GM23248 (cell line): ENCODE results near the gene ZFAND4. TPM values are rescaled to one million over a fixed set of nuclear protein-coding genes. Genes with fewer than 3 reads are reported as not detected.

Source experiments
- DNase-seq: peaks from one replicate; pipeline ENCODE4 v3.0.0-alpha.2; 2015
- H2AFZ ChIP-seq: fragments of 200-600 bp; sonication (generic); 2 replicates; pipeline ENCODE4 v1.6.1; 2016; ENCODE audit warnings: antibody characterized with exemption
- H3F3A ChIP-seq: fragments of 200-600 bp; sonication (generic); 2 replicates; pipeline ENCODE4 v1.6.1; 2016; ENCODE audit warnings: mild to moderate bottlenecking, antibody characterized with exemption, mixed run types; ENCODE audit not compliant: insufficient read depth
- H3K27ac ChIP-seq: fragments of 200-600 bp; sonication (generic); 2 replicates; pipeline ENCODE4 v1.5.1; 2016; ENCODE audit warnings: mild to moderate bottlenecking
- H3K27me3 ChIP-seq: fragments of 200-600 bp; sonication (generic); replicated peaks from 2 replicates; pipeline ENCODE4 v1.6.1; 2016; ENCODE audit warnings: mild to moderate bottlenecking; ENCODE audit not compliant: insufficient read depth
- H3K36me3 ChIP-seq: fragments of 200-600 bp; sonication (generic); 2 replicates; pipeline ENCODE4 v1.6.1; 2016; ENCODE audit warnings: low read depth, mild to moderate bottlenecking
- H3K4me1 ChIP-seq: fragments of 200-600 bp; sonication (generic); 2 replicates; pipeline ENCODE4 v1.6.1; 2016; ENCODE audit warnings: mild to moderate bottlenecking; ENCODE audit not compliant: insufficient read depth
- H3K4me2 ChIP-seq: fragments of 200-600 bp; sonication (generic); one replicate; pipeline ENCODE4 v1.6.1; 2016; ENCODE audit warnings: mild to moderate bottlenecking; ENCODE audit not compliant: unreplicated experiment
- H3K4me3 ChIP-seq: fragments of 200-600 bp; sonication (generic); 2 replicates; pipeline ENCODE4 v1.5.1; 2016; ENCODE audit warnings: mild to moderate bottlenecking
- H3K79me2 ChIP-seq: fragments of 200-600 bp; sonication (generic); 2 replicates; pipeline ENCODE4 v1.6.1; 2016; ENCODE audit warnings: mild to moderate bottlenecking; ENCODE audit not compliant: insufficient read depth
- H3K9ac ChIP-seq: fragments of 200-600 bp; sonication (generic); 2 replicates; pipeline ENCODE4 v1.6.1; 2016; ENCODE audit warnings: mild to moderate bottlenecking
- H3K9me2 ChIP-seq: fragments of 200-600 bp; sonication (generic); 2 replicates; pipeline ENCODE4 v1.6.1; 2016; ENCODE audit warnings: mixed run types, mild to moderate bottlenecking, moderate library complexity; ENCODE audit not compliant: insufficient read depth
- H3K9me3 ChIP-seq: fragments of 200-600 bp; sonication (generic); one replicate; pipeline ENCODE4 v1.6.1; 2017; ENCODE audit warnings: low read depth
- H4K20me1 ChIP-seq: fragments of 200-600 bp; sonication (generic); 2 replicates; pipeline ENCODE4 v1.6.0; 2016; ENCODE audit not compliant: insufficient read depth
- EZH2 ChIP-seq: fragments of 200-600 bp; sonication (generic); IDR thresholded peaks from 2 replicates; pipeline ENCODE4 v1.6.1; 2018; ENCODE audit warnings: antibody characterized with exemption, mild to moderate bottlenecking; ENCODE audit not compliant: insufficient read depth, poor library complexity, severe bottlenecking
- EZH2phosphoT487 ChIP-seq: fragments of 200-600 bp; sonication (generic); IDR thresholded peaks from 2 replicates; pipeline ENCODE4 v1.6.1; 2018; ENCODE audit warnings: antibody characterized with exemption, moderate library complexity, mild to moderate bottlenecking, low read depth; ENCODE audit not compliant: insufficient read depth
- WGBS, 2 experiments: methylation state at CpG; one replicate each; pipeline ENCODE4 v1.1.6; 2015 to 2017; ENCODE audit warnings: low lambda C conversion rate in 2 of 2, low coverage in 1 of 2; ENCODE audit errors: missing lambda C conversion rate in 2 of 2; 5-methylcytosine and 5-hydroxymethylcytosine counted together
- in situ Hi-C: fragments of 300-500 bp; cut with MboI; formaldehyde crosslinking; loops from 2 replicates; pipeline ENCODE4 v1.15.0; 2020
- polyA plus RNA-seq: library from polyadenylated mRNA; unstranded; fragments of >200 nt; fragmentation: Nextera tagmentation; extraction: Ambion mirVana; gene quantifications from 2 replicates; pipeline ENCODE4 v1.2.1, GENCODE V29; 2016
- total RNA-seq: library from RNA; depleted of rRNA; stranded (reverse); fragments of >200 nt; shearing (Covaris generic); gene quantifications from 2 replicates; pipeline ENCODE4 v1.2.3, GENCODE V29; 2014

Gene ZFAND4
- total and polyA plus RNA-seq, 2 experiments from 2014 or later: 2.7 to 8.1 TPM

DNA sequence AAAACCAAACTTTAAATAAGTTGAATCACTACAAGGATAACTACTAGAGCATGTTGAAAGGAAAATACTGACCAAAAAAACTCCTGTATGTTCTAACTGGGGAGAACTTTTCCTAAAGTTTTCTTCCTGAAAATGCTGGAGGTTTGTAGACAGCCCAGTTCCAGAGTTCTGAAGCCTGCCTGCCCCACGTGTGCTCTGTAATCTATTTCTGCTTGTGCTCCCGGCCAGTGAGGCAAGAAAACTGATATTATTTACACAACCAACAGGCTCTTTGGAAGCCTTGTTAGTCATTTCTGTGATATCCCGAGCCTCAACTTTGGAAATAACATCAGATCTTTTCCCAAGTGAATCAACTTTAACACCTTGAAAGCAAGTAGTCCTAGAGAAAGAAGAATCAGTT is 46.7 kb downstream of the ZFAND4 start:
- Histone ChIP-seq H3K27me3 (no peaks in the 10 kb centered on the region), H3K36me3 (no peaks in the 10 kb centered on the region), H3K9me3 (no peaks in the 10 kb centered on the region), H3K4me2 (no peak overlapping the region), H3K4me1 (no peaks in the 10 kb centered on the region), H3K79me2 (no peaks in the 10 kb centered on the region), H2AFZ (no peak overlapping the region), H3K27ac (no peak overlapping the region), H4K20me1 (no peaks in the 10 kb centered on the region), H3K9me2 (no peaks in the 10 kb centered on the region), H3K9ac (no peak overlapping the region), H3K4me3 (no peak overlapping the region), H3F3A (no peaks in the 10 kb centered on the region)
- WGBS, 2 experiments: 92 to 95% methylated on average over 3 of the region's 3 CpGs
- TF ChIP-seq EZH2phosphoT487: no peak
- no peak for TF ChIP-seq EZH2
- in situ Hi-C loops: no loop called here
- no peak for DNase-seq

DNA sequence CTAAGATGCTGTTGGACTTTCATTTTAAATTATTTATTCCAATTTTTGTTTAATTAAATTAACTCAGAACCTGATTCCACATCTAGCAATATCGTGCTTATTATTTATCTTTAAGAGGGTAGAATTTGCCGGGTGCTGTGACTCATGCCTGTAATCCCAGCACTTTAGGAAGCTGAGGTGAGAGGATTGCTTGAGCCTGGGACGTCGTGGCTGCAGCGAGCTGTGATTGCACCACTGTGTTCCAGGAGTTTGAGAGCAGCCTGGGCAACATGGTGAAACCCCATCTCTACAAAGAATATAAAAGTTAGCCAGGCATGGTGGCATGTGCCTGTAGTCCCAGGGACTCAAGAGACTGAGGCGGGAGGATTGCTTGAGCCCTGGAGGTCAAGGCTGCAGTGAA is 47.8 kb downstream of the ZFAND4 start:
- no peaks in the 10 kb centered on the region for H4K20me1 ChIP-seq
- no peaks in the 10 kb centered on the region for H3K9me3 ChIP-seq
- no peaks in the 10 kb centered on the region for H3K9me2 ChIP-seq
- DNase-seq: no peak
- TF ChIP-seq EZH2phosphoT487 (no peak), EZH2 (no peak)
- 96% methylated on average over 5 to 6 of the region's 6 CpGs for WGBS, 2 experiments
- H3K9ac ChIP-seq: no peak overlapping the region
- no peak overlapping the region for H2AFZ ChIP-seq
- H3K27me3 ChIP-seq: no peaks in the 10 kb centered on the region
- H3K4me1 ChIP-seq: no peaks in the 10 kb centered on the region
- no peaks in the 10 kb centered on the region for H3F3A ChIP-seq
- H3K4me2 ChIP-seq: no peak overlapping the region
- no peak overlapping the region for H3K4me3 ChIP-seq
- in situ Hi-C loops: no loop called here
- no peaks in the 10 kb centered on the region for H3K36me3 ChIP-seq
- no peaks in the 10 kb centered on the region for H3K79me2 ChIP-seq
- no peak overlapping the region for H3K27ac ChIP-seq

GRCh38 chr10:45614869-45615268 is 57.7 kb downstream of the ZFAND4 start:
- Histone ChIP-seq H3K4me1 (no peaks in the 10 kb centered on the region), H3K9me2 (no peaks in the 10 kb centered on the region), H3K4me3 (no peak overlapping the region), H3K27me3 (no peaks in the 10 kb centered on the region), H3K27ac (no peak overlapping the region), H3K9ac (no peak overlapping the region), H3K79me2 (no peaks in the 10 kb centered on the region), H4K20me1 (no peaks in the 10 kb centered on the region), H3F3A (no peaks in the 10 kb centered on the region), H3K9me3 (no peaks in the 10 kb centered on the region), H2AFZ (no peak overlapping the region), H3K4me2 (no peak overlapping the region), H3K36me3 (no peaks in the 10 kb centered on the region)
- 88 to 90% methylated on average over 1 of the region's 1 CpG for WGBS, 2 experiments
- TF ChIP-seq EZH2 (no peak), EZH2phosphoT487 (no peak)
- in situ Hi-C loops: no loop called here
- DNase-seq: no peak

DNA sequence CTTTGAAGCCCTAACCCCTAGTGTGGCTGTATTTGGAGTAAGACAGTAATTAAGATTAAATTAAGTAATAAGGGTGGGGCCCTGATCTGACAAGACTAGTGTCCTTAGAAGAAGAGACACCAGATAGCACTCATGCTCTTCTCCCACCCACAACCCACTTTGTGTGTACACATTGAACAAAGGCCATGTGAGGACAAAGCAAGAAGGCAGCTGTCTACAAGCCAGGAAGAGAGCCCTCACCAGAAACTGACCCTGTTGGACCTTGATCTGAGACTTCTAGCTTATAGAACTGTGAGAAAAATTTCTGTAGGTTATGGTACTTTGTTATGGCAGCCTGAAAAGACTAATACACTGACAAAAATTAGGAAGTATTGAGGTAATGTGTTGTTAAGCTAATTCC is 59.8 kb downstream of the ZFAND4 start:
- H3K27me3 ChIP-seq: no peaks in the 10 kb centered on the region
- no peak overlapping the region for H3K9ac ChIP-seq
- H3K9me2 ChIP-seq: no peaks in the 10 kb centered on the region
- no peak overlapping the region for H3K4me2 ChIP-seq
- H3K27ac ChIP-seq: no peak overlapping the region
- H3K4me1 ChIP-seq: no peaks in the 10 kb centered on the region
- H3K4me3 ChIP-seq: no peak overlapping the region
- no peak overlapping the region for H2AFZ ChIP-seq
- no peak for TF ChIP-seq EZH2
- no peak for TF ChIP-seq EZH2phosphoT487
- in situ Hi-C loops: no loop called here
- H4K20me1 ChIP-seq: no peaks in the 10 kb centered on the region
- DNase-seq: no peak
- no peaks in the 10 kb centered on the region for H3F3A ChIP-seq
- no peaks in the 10 kb centered on the region for H3K79me2 ChIP-seq
- H3K9me3 ChIP-seq: no peaks in the 10 kb centered on the region
- no peaks in the 10 kb centered on the region for H3K36me3 ChIP-seq

GRCh38 chr10:45608052-45608451 is 64.5 kb downstream of the ZFAND4 start:
- Histone ChIP-seq H3K9me3 (no peaks in the 10 kb centered on the region), H3K27me3 (no peaks in the 10 kb centered on the region), H2AFZ (no peak overlapping the region), H3K79me2 (no peaks in the 10 kb centered on the region), H3F3A (no peaks in the 10 kb centered on the region), H3K4me3 (no peak overlapping the region), H3K4me1 (no peaks in the 10 kb centered on the region), H3K27ac (no peak overlapping the region), H3K36me3 (no peaks in the 10 kb centered on the region), H4K20me1 (no peaks in the 10 kb centered on the region), H3K9ac (no peak overlapping the region), H3K4me2 (no peak overlapping the region), H3K9me2 (no peaks in the 10 kb centered on the region)
- WGBS, 2 experiments: 100% methylated on average over 1 of the region's 1 CpG
- in situ Hi-C loops: no loop called here
- TF ChIP-seq EZH2: no peak
- TF ChIP-seq EZH2phosphoT487: no peak
- no peak for DNase-seq
